HG03354 (cell line): Measurements from ENCODE around the gene SIGLEC12.
"Not testable (repeated sequence)": the region's sequence is repeated elsewhere in the genome, so short reads cannot be mapped to it uniquely, and the experiment has no call there.

Experiments used
- ATAC-seq: cut with Tn5 transposase; IDR thresholded peaks from one replicate; pipeline ENCODE4 v1.9.1; 2021; ENCODE audit warnings: mild to moderate bottlenecking; ENCODE audit not compliant: unreplicated experiment, poor library complexity, severe bottlenecking

SIGLEC12 gene

GRCh38 chr19:51525651-51526050 lies 24.1 kb upstream of the SIGLEC12 start:
- ATAC-seq: no peak

GRCh38 chr19:51524666-51525264 lies 23.2 kb upstream of the SIGLEC12 start:
- ATAC-seq: no peak

- ATAC-seq: no peak
These were observed 20.2 kb upstream of the SIGLEC12 start for GRCh38 chr19:51521781-51522180.

GRCh38 chr19:51521357-51521756 lies 19.8 kb upstream of the SIGLEC12 start:
- no peak for ATAC-seq

GRCh38 chr19:51520728-51521127 lies 19.1 kb upstream of the SIGLEC12 start:
- no peak for ATAC-seq

- ATAC-seq: no peak
These were observed 13.4 kb upstream of the SIGLEC12 start for GRCh38 chr19:51514866-51515481.

- ATAC-seq: no peak
These were observed 12.4 kb upstream of the SIGLEC12 start for GRCh38 chr19:51513968-51514367.

GRCh38 chr19:51511353-51511752 lies 9.8 kb upstream of the SIGLEC12 start:
- no peak for ATAC-seq

- no peak for ATAC-seq
These were observed 8.4 kb upstream of the SIGLEC12 start for GRCh38 chr19:51509823-51510660.

GRCh38 chr19:51508059-51508733 lies 6.6 kb upstream of the SIGLEC12 start:
- no peak for ATAC-seq

- no peak for ATAC-seq
These were observed 6.0 kb upstream of the SIGLEC12 start for GRCh38 chr19:51507640-51508058.

- ATAC-seq: no peak
These were observed 5.6 kb upstream of the SIGLEC12 start for GRCh38 chr19:51507192-51507591.

- ATAC-seq: no peak
These were observed 4.3 kb upstream of the SIGLEC12 start for GRCh38 chr19:51505904-51506303.

GRCh38 chr19:51503896-51504295 lies 2.3 kb upstream of the SIGLEC12 start:
- no peak for ATAC-seq

- no peak for ATAC-seq
These were observed 1.8 kb upstream of the SIGLEC12 start for GRCh38 chr19:51503286-51503817.

- not testable (repeated sequence) for ATAC-seq
These were observed 669 bp downstream of the SIGLEC12 start for GRCh38 chr19:51500931-51501330.

GRCh38 chr19:51497666-51498065 lies 3.9 kb downstream of the SIGLEC12 start:
- no peak for ATAC-seq

GRCh38 chr19:51493776-51494175 lies 7.8 kb downstream of the SIGLEC12 start:
- ATAC-seq: no peak

- no peak for ATAC-seq
These were observed 10.0 kb downstream of the SIGLEC12 start for GRCh38 chr19:51491586-51491985.

GRCh38 chr19:51490676-51491075 lies 10.9 kb downstream of the SIGLEC12 start:
- no peak for ATAC-seq
